Activated CD4-positive, CD25-positive, alpha-beta regulatory T cell (primary cell): Measurements from ENCODE around the gene ABCG4.
A peak's percentile ranks its signal among the peaks of the same experiment; 100 is the strongest.
"Not testable (repeated sequence)": the region's sequence is repeated elsewhere in the genome, so short reads cannot be mapped to it uniquely, and the experiment has no call there.

ENCODE experiments used
- DNase-seq, 4 experiments: peaks; one replicate each; lab custom pipeline; 2025; lab: John Stamatoyannopoulos, UW

ABCG4 gene

GRCh38 chr11:119153049-119153818 lies 4.4 kb downstream of the ABCG4 start:
- no peak for DNase-seq

- no peak for DNase-seq
Measured at GRCh38 chr11:119154178-119154577, 5.3 kb downstream of the ABCG4 start.

GRCh38 chr11:119155733-119156492 lies 7.1 kb downstream of the ABCG4 start:
- DNase-seq = no peak

GRCh38 chr11:119156496-119156895 lies 7.6 kb downstream of the ABCG4 start:
- no peak for DNase-seq

GRCh38 chr11:119157063-119157462 lies 8.2 kb downstream of the ABCG4 start:
- DNase-seq = no peak

- no peak for DNase-seq
Measured at GRCh38 chr11:119158467-119158866, 9.6 kb downstream of the ABCG4 start.

GRCh38 chr11:119160151-119160550 lies 11.3 kb downstream of the ABCG4 start:
- DNase-seq = no peak

- no peak for DNase-seq
Measured at GRCh38 chr11:119161871-119162270, 13.0 kb downstream of the ABCG4 start.

- no peak for DNase-seq
Measured at GRCh38 chr11:119166368-119167076, 17.7 kb downstream of the ABCG4 start.

GRCh38 chr11:119167077-119167458 lies 18.2 kb downstream of the ABCG4 start:
- not testable (repeated sequence) for DNase-seq

- no peak for DNase-seq
Measured at GRCh38 chr11:119167933-119168332, 19.1 kb downstream of the ABCG4 start.

GRCh38 chr11:119168471-119169281 lies 19.8 kb downstream of the ABCG4 start, which contains the start of gene NLRX1:
NLRX1 (plus strand) TSS chr11:119168725; CDS start chr11:119171404, 2,679 bp downstream.
- DNase-seq = peak; percentile 58 to 70 (median 68)

- peak in 1 of 4 experiments; percentile 34 for DNase-seq
Measured at GRCh38 chr11:119169282-119169719, 20.4 kb downstream of the ABCG4 start.

GRCh38 chr11:119172513-119172912 lies 23.7 kb downstream of the ABCG4 start:
- no peak for DNase-seq

- no peak for DNase-seq
Measured at GRCh38 chr11:119173453-119173852, 24.6 kb downstream of the ABCG4 start.

- DNase-seq = no peak
Measured at GRCh38 chr11:119175493-119176077, 26.7 kb downstream of the ABCG4 start.

GRCh38 chr11:119178166-119178680 lies 29.4 kb downstream of the ABCG4 start:
- DNase-seq = no peak

- no peak for DNase-seq
Measured at GRCh38 chr11:119179342-119179741, 30.5 kb downstream of the ABCG4 start.

GRCh38 chr11:119179983-119180382 lies 31.1 kb downstream of the ABCG4 start:
- DNase-seq = no peak

GRCh38 chr11:119180729-119181676 lies 32.2 kb downstream of the ABCG4 start:
- DNase-seq = no peak
